Measurements from ENCODE around the gene DEAF1.
A peak's percentile ranks its signal among the peaks of the same experiment; 100 is the strongest.

The DEAF1 gene

GRCh38 chr11:720642-721246 is 25.7 kb upstream of the DEAF1 start:
- Histone ChIP-seq H3K4me3 (replicated peaks; ENCODE audit: insufficient read depth, low read length) (peak overlapping the region; percentile 26), H3K27ac (replicated peaks) (no peak overlapping the region), H3K27me3 (ENCODE audit: insufficient read depth, poor library complexity, severe bottlenecking) (peaks cover 11% of the 10 kb centered on the region)
- DNase-seq (ENCODE audit: low read depth in 1 of 2, low spot score in 1 of 2), result no peak
- TF ChIP-seq GABPA (IDR thresholded peaks at IDR 0.05; ENCODE audit: low read depth) (no peak), SPI1 (IDR thresholded peaks at IDR 0.05; ENCODE audit: borderline replicate concordance, low read depth) (no peak), POLR2AphosphoS5 (IDR thresholded peaks at IDR 0.05; ENCODE audit: low read depth) (no peak)
- TF ChIP-seq, protein P1, sequence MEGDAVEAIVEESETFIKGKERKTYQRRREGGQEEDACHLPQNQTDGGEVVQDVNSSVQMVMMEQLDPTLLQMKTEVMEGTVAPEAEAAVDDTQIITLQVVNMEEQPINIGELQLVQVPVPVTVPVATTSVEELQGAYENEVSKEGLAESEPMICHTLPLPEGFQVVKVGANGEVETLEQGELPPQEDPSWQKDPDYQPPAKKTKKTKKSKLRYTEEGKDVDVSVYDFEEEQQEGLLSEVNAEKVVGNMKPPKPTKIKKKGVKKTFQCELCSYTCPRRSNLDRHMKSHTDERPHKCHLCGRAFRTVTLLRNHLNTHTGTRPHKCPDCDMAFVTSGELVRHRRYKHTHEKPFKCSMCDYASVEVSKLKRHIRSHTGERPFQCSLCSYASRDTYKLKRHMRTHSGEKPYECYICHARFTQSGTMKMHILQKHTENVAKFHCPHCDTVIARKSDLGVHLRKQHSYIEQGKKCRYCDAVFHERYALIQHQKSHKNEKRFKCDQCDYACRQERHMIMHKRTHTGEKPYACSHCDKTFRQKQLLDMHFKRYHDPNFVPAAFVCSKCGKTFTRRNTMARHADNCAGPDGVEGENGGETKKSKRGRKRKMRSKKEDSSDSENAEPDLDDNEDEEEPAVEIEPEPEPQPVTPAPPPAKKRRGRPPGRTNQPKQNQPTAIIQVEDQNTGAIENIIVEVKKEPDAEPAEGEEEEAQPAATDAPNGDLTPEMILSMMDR (IDR thresholded peaks at IDR 0.05; ENCODE audit: insufficient read depth, low read length), result no peak
- TF ChIP-seq, protein P2, sequence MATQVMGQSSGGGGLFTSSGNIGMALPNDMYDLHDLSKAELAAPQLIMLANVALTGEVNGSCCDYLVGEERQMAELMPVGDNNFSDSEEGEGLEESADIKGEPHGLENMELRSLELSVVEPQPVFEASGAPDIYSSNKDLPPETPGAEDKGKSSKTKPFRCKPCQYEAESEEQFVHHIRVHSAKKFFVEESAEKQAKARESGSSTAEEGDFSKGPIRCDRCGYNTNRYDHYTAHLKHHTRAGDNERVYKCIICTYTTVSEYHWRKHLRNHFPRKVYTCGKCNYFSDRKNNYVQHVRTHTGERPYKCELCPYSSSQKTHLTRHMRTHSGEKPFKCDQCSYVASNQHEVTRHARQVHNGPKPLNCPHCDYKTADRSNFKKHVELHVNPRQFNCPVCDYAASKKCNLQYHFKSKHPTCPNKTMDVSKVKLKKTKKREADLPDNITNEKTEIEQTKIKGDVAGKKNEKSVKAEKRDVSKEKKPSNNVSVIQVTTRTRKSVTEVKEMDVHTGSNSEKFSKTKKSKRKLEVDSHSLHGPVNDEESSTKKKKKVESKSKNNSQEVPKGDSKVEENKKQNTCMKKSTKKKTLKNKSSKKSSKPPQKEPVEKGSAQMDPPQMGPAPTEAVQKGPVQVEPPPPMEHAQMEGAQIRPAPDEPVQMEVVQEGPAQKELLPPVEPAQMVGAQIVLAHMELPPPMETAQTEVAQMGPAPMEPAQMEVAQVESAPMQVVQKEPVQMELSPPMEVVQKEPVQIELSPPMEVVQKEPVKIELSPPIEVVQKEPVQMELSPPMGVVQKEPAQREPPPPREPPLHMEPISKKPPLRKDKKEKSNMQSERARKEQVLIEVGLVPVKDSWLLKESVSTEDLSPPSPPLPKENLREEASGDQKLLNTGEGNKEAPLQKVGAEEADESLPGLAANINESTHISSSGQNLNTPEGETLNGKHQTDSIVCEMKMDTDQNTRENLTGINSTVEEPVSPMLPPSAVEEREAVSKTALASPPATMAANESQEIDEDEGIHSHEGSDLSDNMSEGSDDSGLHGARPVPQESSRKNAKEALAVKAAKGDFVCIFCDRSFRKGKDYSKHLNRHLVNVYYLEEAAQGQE (IDR thresholded peaks at IDR 0.05; ENCODE audit: insufficient replicate concordance, low read depth), result no peak

DNA sequence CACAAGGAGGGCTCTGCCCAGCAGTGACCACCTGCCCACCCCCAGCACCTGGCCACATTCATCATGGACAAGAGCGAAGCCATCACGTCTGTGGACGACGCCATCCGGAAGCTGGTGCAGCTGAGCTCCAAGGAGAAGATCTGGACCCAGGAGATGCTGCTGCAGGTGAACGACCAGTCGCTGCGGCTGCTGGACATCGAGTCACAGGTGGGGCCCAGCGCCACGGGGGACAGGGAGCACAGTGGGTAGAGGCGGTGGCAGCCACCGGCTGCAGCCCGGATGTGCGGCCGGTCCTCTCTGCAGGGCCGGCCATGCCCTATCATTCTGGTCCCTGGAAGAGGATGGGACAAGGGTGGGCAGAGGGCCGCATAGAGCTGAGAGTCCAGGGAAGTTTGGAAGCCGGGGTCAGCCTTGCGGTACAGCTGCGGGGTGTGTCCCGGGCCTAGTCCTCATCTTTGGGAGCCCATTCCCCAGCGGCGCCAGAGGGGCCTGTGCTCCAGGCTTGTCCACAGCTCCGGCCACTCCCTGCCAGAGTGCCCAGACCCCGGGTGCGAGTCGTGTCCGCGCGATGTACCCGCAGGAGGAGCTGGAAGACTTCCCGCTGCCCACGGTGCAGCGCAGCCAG is 25.1 kb upstream of the DEAF1 start:
- Histone ChIP-seq H3K4me3 (replicated peaks; ENCODE audit: insufficient read depth, low read length) (peak overlapping the region; percentile 26), H3K27ac (replicated peaks) (no peak overlapping the region), H3K27me3 (ENCODE audit: insufficient read depth, poor library complexity, severe bottlenecking) (peaks cover 11% of the 10 kb centered on the region)
- no peak for DNase-seq (ENCODE audit: low read depth in 1 of 2, low spot score in 1 of 2)
- TF ChIP-seq, protein P2 (IDR thresholded peaks at IDR 0.05; ENCODE audit: insufficient replicate concordance, low read depth), result no peak
- no peak for TF ChIP-seq SPI1 (IDR thresholded peaks at IDR 0.05; ENCODE audit: borderline replicate concordance, low read depth)
- no peak for TF ChIP-seq GABPA (IDR thresholded peaks at IDR 0.05; ENCODE audit: low read depth)
- no peak for TF ChIP-seq POLR2AphosphoS5 (IDR thresholded peaks at IDR 0.05; ENCODE audit: low read depth)
- TF ChIP-seq, protein P1 (IDR thresholded peaks at IDR 0.05; ENCODE audit: insufficient read depth, low read length), result no peak

DNA sequence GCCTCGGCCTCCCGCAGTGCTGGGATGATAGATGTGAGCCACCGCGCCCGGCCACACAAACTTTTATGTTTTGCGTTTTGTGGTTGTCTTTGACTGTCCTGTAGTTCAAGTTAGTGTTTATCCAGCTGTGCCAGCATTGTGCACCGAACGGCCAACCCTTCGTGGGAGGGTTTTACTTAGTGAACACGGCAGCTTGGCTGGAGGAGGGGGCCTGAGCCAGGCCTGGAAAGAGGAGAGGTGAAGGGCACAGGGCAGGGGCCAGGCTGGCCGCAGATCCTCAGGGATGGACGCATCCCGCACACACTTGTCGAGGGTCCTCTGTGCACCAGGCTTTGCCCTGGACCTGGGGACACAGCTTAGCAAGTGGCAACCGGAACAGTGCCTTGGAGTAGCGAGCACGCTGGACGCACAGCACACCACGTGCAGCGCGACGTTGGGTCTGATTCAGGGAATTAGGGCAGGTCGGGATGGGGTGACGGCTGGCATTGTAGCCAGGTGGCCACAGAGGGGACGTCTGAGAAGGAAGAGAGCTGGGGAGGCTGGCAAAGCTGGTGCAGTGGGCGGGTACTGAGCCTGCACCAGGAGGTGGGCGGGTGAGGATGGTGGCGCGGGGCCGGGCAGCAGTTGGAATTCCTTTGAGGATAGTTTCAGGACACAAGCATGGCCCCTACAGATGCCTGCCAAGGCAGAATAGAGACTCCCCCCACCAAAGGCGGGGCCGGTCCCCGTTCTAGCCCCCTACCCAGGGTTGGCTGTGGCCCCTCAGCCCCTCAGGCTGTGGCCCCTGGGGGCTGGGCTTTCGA is 24.4 kb upstream of the DEAF1 start:
- no peak overlapping the region for H3K4me3 ChIP-seq (replicated peaks; ENCODE audit: insufficient read depth, low read length)
- H3K27me3 ChIP-seq (ENCODE audit: insufficient read depth, poor library complexity, severe bottlenecking), result peaks cover 11% of the 10 kb centered on the region
- H3K27ac ChIP-seq (replicated peaks), result no peak overlapping the region
- TF ChIP-seq POLR2AphosphoS5 (IDR thresholded peaks at IDR 0.05; ENCODE audit: low read depth) (no peak), SPI1 (IDR thresholded peaks at IDR 0.05; ENCODE audit: borderline replicate concordance, low read depth) (no peak), GABPA (IDR thresholded peaks at IDR 0.05; ENCODE audit: low read depth) (no peak)
- TF ChIP-seq, protein P2 (IDR thresholded peaks at IDR 0.05; ENCODE audit: insufficient replicate concordance, low read depth), result no peak
- TF ChIP-seq, protein P1 (IDR thresholded peaks at IDR 0.05; ENCODE audit: insufficient read depth, low read length), result no peak
- DNase-seq (ENCODE audit: low read depth in 1 of 2, low spot score in 1 of 2), result no peak
